RWPE1 (cell line): ENCODE data around the gene VPS18.

Experiments
- CTCF ChIA-PET: fragments of 350-600 bp; sonication (Branson Sonifier 250); formaldehyde crosslinking; extraction: SDS; loops from one replicate; lab custom pipeline; 2021; lab: Yijun Ruan, JAX
- POLR2A ChIA-PET: fragments of 400-600 bp; formaldehyde crosslinking; extraction: SDS; loops from one replicate; lab custom pipeline; 2020; ENCODE audit warnings: antibody characterized with exemption; ENCODE audit not compliant: low non-redundant PET; lab: Yijun Ruan, JAX
- DNase-seq: peaks from one replicate; pipeline ENCODE4 v3.0.0; 2012; ENCODE audit warnings: low spot score
- H3K27ac ChIP-seq: fragments of 450-650 bp; 2 replicates; pipeline ENCODE4 v1.5.1; 2017
- CTCF ChIP-seq: fragments of 450-650 bp; conservative IDR thresholded peaks from 2 replicates; pipeline ENCODE4 v1.5.1; 2017; ENCODE audit warnings: low read depth, mild to moderate bottlenecking

The VPS18 gene

GRCh38 chr15:40902605-40903561 is 8.6 kb downstream of the VPS18 start:
- ChIA-PET POLR2A (no interaction called here), CTCF (interaction anchor here (0.6 to 2.8 kb wide), 19 partner anchors 8 to 518 kb away, joined by 3 to 24 read pairs (median 5); partner anchors contain the start of genes DLL4 and VPS18)
- no peak for TF ChIP-seq CTCF
- DNase-seq, result no peak
- H3K27ac ChIP-seq, result peak overlapping the region; percentile 91

GRCh38 chr15:40904552-40905201 is 10.4 kb downstream of the VPS18 start:
- POLR2A ChIA-PET, result no interaction called here
- no peak for TF ChIP-seq CTCF
- DNase-seq, result no peak
- CTCF ChIA-PET, result interaction anchor here (0.6 to 2.8 kb wide), 25 partner anchors 10 to 608 kb away, joined by 3 to 24 read pairs (median 5); partner anchors contain the start of genes CHAC1, DLL4 and VPS18
- H3K27ac ChIP-seq, result peak overlapping the region; percentile 91

GRCh38 chr15:40906091-40906990 is 12.1 kb downstream of the VPS18 start:
- ChIA-PET CTCF (interaction anchor here (0.5 to 2.8 kb wide), 19 partner anchors 9 to 1332 kb away, joined by 3 to 26 read pairs (median 4); partner anchors contain the start of genes NUSAP1, OIP5 and VPS18), POLR2A (no interaction called here)
- peak overlapping the region; percentile 91 for H3K27ac ChIP-seq
- DNase-seq, result peak; percentile 85
- TF ChIP-seq CTCF, result peak; percentile 92

- POLR2A ChIA-PET, result interaction anchor here (0.5 kb wide), 1 partner anchor 260 kb away, joined by 3 read pairs; no protein-coding TSS in a partner anchor
- no peak for TF ChIP-seq CTCF
- peak overlapping the region; percentile 91 for H3K27ac ChIP-seq
- CTCF ChIA-PET, result interaction anchor here (0.6 to 2.8 kb wide), 11 partner anchors 9 to 426 kb away, joined by 3 to 26 read pairs (median 4); partner anchors contain the start of genes NUSAP1 and OIP5
- no peak for DNase-seq
Measured at GRCh38 chr15:40906991-40907802, 12.9 kb downstream of the VPS18 start.

- ChIA-PET CTCF (interaction anchor here (0.6 to 2.8 kb wide), 7 partner anchors 22 to 317 kb away, joined by 3 to 26 read pairs (median 4); no protein-coding TSS in a partner anchor), POLR2A (no interaction called here)
- peak overlapping the region; percentile 91; the same call in 1 of the 2 replicates for H3K27ac ChIP-seq
- no peak for DNase-seq
- TF ChIP-seq CTCF, result no peak
Measured at GRCh38 chr15:40908095-40908494, 13.8 kb downstream of the VPS18 start.
